Ovary (tissue), 3 donors: ENCODE results near the gene DUSP16.

Experiments used
- EP300 ChIP-seq: sonication (generic); formaldehyde crosslinking; IDR thresholded peaks from one replicate; pipeline ENCODE4 v1.6.1; 2017; ENCODE audit warnings: antibody characterized with exemption
- POLR2A ChIP-seq: fragments of 450-650 bp; IDR thresholded peaks from one replicate; pipeline ENCODE4 v1.6.1; 2017; ENCODE audit warnings: antibody characterized with exemption, mild to moderate bottlenecking, moderate library complexity
- TF ChIP-seq, protein P1 (sequence below), 3 donors: fragments of 450-650 bp in 2 of 3; fragments of 200-600 bp in 1 of 3; IDR thresholded peaks; one replicate each; pipeline versions ENCODE4 v1.5.1 to v1.8.0; 2016 to 2022; ENCODE audit warnings: antibody characterized with exemption in 3 of 3, mild to moderate bottlenecking in 1 of 3
- donor health status: DM: no; HTN: no; CAD: no.

DNA sequence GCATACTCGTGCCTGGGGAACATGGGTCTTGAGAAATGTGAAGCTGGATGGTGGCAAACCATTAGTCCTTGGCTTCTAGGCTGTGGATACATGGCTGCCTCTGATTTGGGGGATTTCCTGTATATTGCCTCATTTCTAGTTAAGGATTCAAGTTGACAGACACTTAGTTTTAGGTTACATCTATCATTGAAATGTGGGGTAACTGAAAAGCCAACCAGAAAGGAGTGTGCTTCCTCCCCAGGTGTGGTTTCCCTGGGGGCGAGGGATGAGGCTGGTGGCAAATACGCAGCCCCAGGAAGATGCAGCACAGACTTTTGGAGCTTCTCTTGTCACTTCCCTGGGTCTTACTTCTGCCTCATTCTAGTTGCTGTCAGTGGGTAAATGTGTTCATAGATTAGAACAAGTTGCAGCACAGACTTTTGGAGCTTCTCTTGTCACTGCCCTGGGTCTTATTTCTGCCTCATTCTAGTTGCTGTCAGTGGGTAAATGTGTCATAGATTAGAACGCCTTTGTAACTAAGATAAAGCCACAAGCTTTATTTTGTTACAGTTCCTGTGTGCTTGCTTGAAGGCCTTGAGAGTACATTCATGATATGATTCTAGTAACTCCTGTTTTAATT is 120.7 kb downstream of the DUSP16 start:
- TF ChIP-seq, protein P1, sequence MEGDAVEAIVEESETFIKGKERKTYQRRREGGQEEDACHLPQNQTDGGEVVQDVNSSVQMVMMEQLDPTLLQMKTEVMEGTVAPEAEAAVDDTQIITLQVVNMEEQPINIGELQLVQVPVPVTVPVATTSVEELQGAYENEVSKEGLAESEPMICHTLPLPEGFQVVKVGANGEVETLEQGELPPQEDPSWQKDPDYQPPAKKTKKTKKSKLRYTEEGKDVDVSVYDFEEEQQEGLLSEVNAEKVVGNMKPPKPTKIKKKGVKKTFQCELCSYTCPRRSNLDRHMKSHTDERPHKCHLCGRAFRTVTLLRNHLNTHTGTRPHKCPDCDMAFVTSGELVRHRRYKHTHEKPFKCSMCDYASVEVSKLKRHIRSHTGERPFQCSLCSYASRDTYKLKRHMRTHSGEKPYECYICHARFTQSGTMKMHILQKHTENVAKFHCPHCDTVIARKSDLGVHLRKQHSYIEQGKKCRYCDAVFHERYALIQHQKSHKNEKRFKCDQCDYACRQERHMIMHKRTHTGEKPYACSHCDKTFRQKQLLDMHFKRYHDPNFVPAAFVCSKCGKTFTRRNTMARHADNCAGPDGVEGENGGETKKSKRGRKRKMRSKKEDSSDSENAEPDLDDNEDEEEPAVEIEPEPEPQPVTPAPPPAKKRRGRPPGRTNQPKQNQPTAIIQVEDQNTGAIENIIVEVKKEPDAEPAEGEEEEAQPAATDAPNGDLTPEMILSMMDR (IDR thresholded peaks at IDR 0.05): no peak
- TF ChIP-seq EP300 (no peak), POLR2A (no peak)
